ENCODE results near the gene CAPN5. TPM values are rescaled to one million over a fixed set of nuclear protein-coding genes. Genes with fewer than 3 reads are reported as not detected.

Gene CAPN5
- total RNA-seq, 1 donor: 1.4 TPM

- Histone ChIP-seq H3K9me3 (ENCODE audit: low read depth, low read length) (no peaks in the 10 kb centered on the region), H3K27me3 (ENCODE audit: insufficient read depth, low read length) (no peaks in the 10 kb centered on the region), H3K4me1 (ENCODE audit: insufficient read depth, low read length) (no peaks in the 10 kb centered on the region), H3K4me3 (ENCODE audit: low read length) (no peak overlapping the region)
Measured at GRCh38 chr11:77118086-77118485, 51.3 kb downstream of the CAPN5 start.

GRCh38 chr11:77118971-77119370 is 52.2 kb downstream of the CAPN5 start:
- no peaks in the 10 kb centered on the region for H3K27me3 ChIP-seq (ENCODE audit: insufficient read depth, low read length)
- no peaks in the 10 kb centered on the region for H3K9me3 ChIP-seq (ENCODE audit: low read depth, low read length)
- no peak overlapping the region for H3K4me3 ChIP-seq (ENCODE audit: low read length)
- H3K4me1 ChIP-seq (ENCODE audit: insufficient read depth, low read length): no peaks in the 10 kb centered on the region

GRCh38 chr11:77119531-77119936 is 52.8 kb downstream of the CAPN5 start:
- Histone ChIP-seq H3K27me3 (ENCODE audit: insufficient read depth, low read length) (no peaks in the 10 kb centered on the region), H3K9me3 (ENCODE audit: low read depth, low read length) (no peaks in the 10 kb centered on the region), H3K4me1 (ENCODE audit: insufficient read depth, low read length) (no peaks in the 10 kb centered on the region), H3K4me3 (ENCODE audit: low read length) (no peak overlapping the region)

- Histone ChIP-seq H3K27me3 (ENCODE audit: insufficient read depth, low read length) (no peaks in the 10 kb centered on the region), H3K4me3 (ENCODE audit: low read length) (no peak overlapping the region), H3K9me3 (ENCODE audit: low read depth, low read length) (no peaks in the 10 kb centered on the region), H3K4me1 (ENCODE audit: insufficient read depth, low read length) (no peaks in the 10 kb centered on the region)
Measured at GRCh38 chr11:77120571-77120970, 53.8 kb downstream of the CAPN5 start.

- Histone ChIP-seq H3K4me1 (ENCODE audit: insufficient read depth, low read length) (no peaks in the 10 kb centered on the region), H3K27me3 (ENCODE audit: insufficient read depth, low read length) (no peaks in the 10 kb centered on the region), H3K9me3 (ENCODE audit: low read depth, low read length) (no peaks in the 10 kb centered on the region), H3K4me3 (ENCODE audit: low read length) (no peak overlapping the region)
Measured at GRCh38 chr11:77121096-77121640, 54.4 kb downstream of the CAPN5 start.

DNA sequence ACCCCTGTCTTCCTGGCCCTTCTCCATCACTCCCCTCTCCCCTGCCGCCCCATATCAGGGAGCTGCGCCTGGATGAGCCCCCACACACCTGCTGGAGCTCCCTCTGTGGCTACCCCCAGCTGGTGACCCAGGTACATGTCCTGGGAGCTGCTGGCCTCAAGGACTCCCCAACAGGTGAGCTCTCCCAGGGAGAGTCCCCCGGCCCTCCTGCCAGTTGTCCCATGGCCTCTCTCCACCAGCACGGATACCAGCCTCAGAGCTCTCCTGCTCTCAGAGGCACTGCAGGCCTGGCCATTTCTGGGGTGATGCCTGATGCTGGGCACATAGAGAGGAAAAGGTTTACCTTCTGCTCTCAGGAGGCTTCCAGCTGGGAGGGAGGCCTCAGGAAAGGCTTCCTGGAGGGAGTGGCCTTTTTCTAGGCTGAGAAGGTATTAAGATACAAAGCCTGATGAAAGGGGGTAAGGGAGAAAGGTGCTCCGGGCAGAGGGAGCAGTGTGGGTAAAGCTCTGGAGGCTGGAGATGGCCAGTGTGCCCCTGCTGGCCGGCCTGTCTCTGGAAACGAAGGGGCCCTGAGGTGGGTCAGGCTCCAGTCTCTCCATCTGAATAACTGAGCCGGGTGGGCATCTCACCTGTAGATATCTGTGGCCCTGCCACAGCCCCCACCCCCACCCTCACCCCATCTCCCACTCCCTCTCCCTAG is 55.3 kb downstream of the CAPN5 start:
- Histone ChIP-seq H3K27me3 (ENCODE audit: insufficient read depth, low read length) (no peaks in the 10 kb centered on the region), H3K4me3 (ENCODE audit: low read length) (no peak overlapping the region), H3K9me3 (ENCODE audit: low read depth, low read length) (no peaks in the 10 kb centered on the region), H3K4me1 (ENCODE audit: insufficient read depth, low read length) (peaks cover 4% of the 10 kb centered on the region)

- H3K27me3 ChIP-seq (ENCODE audit: insufficient read depth, low read length): no peaks in the 10 kb centered on the region
- no peak overlapping the region for H3K4me3 ChIP-seq (ENCODE audit: low read length)
Measured at GRCh38 chr11:77122576-77123212, 55.9 kb downstream of the CAPN5 start.

GRCh38 chr11:77123591-77123990 is 56.8 kb downstream of the CAPN5 start:
- H3K4me3 ChIP-seq (ENCODE audit: low read length): no peak overlapping the region
- H3K9me3 ChIP-seq (ENCODE audit: low read depth, low read length): no peaks in the 10 kb centered on the region
- H3K27me3 ChIP-seq (ENCODE audit: insufficient read depth, low read length): no peaks in the 10 kb centered on the region
- H3K4me1 ChIP-seq (ENCODE audit: insufficient read depth, low read length): peaks cover 11% of the 10 kb centered on the region

More at GRCh38 chr11:77122576-77123212, 55.9 kb downstream of the CAPN5 start:
- Histone ChIP-seq H3K9me3 (ENCODE audit: low read depth, low read length) (no peaks in the 10 kb centered on the region), H3K4me1 (ENCODE audit: insufficient read depth, low read length) (peaks cover 10% of the 10 kb centered on the region)

GRCh38 chr11:77124041-77124440 is 57.3 kb downstream of the CAPN5 start:
- H3K4me1 ChIP-seq (ENCODE audit: insufficient read depth, low read length): peaks cover 11% of the 10 kb centered on the region
- H3K27me3 ChIP-seq (ENCODE audit: insufficient read depth, low read length): no peaks in the 10 kb centered on the region
- no peak overlapping the region for H3K4me3 ChIP-seq (ENCODE audit: low read length)
- no peaks in the 10 kb centered on the region for H3K9me3 ChIP-seq (ENCODE audit: low read depth, low read length)

DNA sequence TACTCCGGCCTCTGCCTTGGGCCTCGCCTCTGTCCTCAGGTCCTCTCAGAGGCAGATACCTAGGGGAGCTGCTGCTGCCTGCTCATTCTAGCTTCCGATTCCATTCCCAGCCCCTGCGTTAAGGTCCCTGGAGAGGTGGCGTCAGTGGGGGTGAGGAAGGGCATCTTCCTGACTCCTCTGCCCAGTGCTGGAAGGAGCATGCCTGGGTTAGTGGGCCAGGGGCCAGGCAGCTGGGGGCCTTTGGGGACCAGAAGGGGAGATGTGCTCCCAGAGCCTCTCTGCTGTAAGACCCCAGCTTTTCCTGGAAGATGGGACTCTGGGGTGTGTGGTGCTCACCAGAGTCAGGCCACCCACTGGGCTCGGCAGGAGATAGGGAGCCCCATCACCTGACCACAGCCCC is 57.7 kb downstream of the CAPN5 start:
- no peak overlapping the region for H3K4me3 ChIP-seq (ENCODE audit: low read length)
- H3K4me1 ChIP-seq (ENCODE audit: insufficient read depth, low read length): peaks cover 11% of the 10 kb centered on the region
- H3K9me3 ChIP-seq (ENCODE audit: low read depth, low read length): no peaks in the 10 kb centered on the region
- no peaks in the 10 kb centered on the region for H3K27me3 ChIP-seq (ENCODE audit: insufficient read depth, low read length)

- no peaks in the 10 kb centered on the region for H3K9me3 ChIP-seq (ENCODE audit: low read depth, low read length)
Measured at GRCh38 chr11:77125191-77125590, 58.4 kb downstream of the CAPN5 start.

GRCh38 chr11:77125695-77126094 is 58.9 kb downstream of the CAPN5 start:
- Histone ChIP-seq H3K4me1 (ENCODE audit: insufficient read depth, low read length) (peaks cover 11% of the 10 kb centered on the region), H3K4me3 (ENCODE audit: low read length) (no peak overlapping the region)

More at GRCh38 chr11:77125191-77125590, 58.4 kb downstream of the CAPN5 start:
- H3K4me1 ChIP-seq (ENCODE audit: insufficient read depth, low read length): peaks cover 11% of the 10 kb centered on the region
- no peak overlapping the region for H3K4me3 ChIP-seq (ENCODE audit: low read length)
- no peaks in the 10 kb centered on the region for H3K27me3 ChIP-seq (ENCODE audit: insufficient read depth, low read length)

DNA sequence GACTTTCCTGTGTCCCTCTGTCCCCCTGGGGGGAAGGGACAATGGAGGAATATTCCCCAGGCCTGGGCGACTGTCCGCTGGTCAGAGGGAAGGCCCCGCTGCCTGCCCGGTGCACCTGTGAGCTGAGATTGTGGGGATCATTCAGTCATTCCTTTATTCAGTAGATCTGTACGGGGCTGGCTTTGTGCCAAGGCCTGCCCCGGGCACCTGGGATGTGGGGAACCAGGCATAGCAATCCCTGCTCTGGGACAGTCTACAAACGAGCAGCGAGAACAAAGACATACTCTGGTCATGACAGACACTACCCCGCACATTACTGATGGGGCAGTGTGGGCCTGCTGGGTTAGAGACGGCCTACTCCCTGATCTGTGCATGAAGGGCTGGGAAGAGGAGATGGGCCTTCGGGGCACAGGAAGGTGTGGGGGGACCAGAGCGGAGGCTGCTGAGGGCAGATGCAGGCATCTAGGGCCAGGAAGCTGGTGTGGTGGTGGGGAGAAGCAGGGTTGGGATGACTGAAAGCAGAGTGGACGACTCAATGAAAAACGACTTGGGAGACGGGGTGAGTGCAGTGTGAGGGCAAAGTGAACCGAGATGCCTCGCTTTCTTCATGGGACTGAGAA is 59.5 kb downstream of the CAPN5 start:
- H3K4me1 ChIP-seq (ENCODE audit: insufficient read depth, low read length): peaks cover 11% of the 10 kb centered on the region
- H3K9me3 ChIP-seq (ENCODE audit: low read depth, low read length): no peaks in the 10 kb centered on the region
- no peaks in the 10 kb centered on the region for H3K27me3 ChIP-seq (ENCODE audit: insufficient read depth, low read length)
- no peak overlapping the region for H3K4me3 ChIP-seq (ENCODE audit: low read length)

More at GRCh38 chr11:77125695-77126094, 58.9 kb downstream of the CAPN5 start:
- H3K9me3 ChIP-seq (ENCODE audit: low read depth, low read length): no peaks in the 10 kb centered on the region
- H3K27me3 ChIP-seq (ENCODE audit: insufficient read depth, low read length): no peaks in the 10 kb centered on the region

DNA sequence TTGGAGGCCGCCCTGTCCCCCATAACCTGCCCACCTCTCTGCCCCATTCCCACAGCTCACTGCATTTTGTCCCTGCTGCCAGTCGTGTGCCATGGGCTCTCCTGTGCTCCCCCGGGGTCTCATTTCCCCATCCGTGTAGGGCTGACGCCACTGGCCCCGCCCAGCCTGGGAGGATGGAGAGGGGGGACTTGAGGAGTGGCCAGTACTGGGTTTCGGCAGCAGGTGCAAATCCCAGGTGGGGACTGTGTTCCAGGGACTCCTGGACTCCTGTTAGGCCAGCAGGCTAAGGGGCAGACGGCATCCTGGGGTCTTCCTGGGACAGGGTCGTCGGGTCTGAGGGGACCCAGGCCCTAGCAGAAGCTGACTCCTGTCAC is 60.1 kb downstream of the CAPN5 start:
- H3K4me3 ChIP-seq (ENCODE audit: low read length): no peak overlapping the region

DNA sequence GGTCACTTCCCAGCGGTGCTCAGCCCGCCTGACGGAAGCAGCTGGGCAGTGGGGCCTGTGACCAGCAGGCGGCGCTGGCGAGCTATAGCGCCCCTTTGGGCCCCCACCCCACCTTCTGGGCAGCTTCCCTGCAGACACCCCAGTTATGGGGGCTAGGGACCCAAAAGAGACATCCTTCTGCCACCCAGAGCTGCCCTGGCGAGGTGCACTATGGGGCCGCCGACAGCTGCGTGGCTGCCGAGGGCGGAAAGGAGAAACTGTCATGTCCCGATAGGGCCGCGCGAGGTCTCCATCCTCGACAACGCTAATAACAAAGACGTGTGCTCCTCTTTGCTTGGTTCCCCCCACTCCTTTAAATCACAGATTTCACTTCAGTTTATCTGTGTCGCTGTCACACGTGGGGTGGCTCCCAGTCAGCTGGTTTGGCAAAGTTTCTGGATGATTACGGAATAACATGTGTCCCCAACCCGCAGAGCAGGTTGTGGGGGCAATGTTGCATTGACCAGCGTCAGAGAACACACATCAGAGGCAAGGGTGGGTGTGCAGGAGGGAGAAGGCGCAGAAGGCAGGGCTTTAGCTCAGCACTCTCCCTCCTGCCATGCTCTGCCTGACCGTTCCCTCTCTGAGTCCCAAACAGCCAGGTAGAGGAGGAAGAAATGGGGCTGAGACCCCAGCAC is 60.6 kb downstream of the CAPN5 start:
- peaks cover 11% of the 10 kb centered on the region for H3K4me1 ChIP-seq (ENCODE audit: insufficient read depth, low read length)
- no peak overlapping the region for H3K4me3 ChIP-seq (ENCODE audit: low read length)
- H3K9me3 ChIP-seq (ENCODE audit: low read depth, low read length): no peaks in the 10 kb centered on the region
- H3K27me3 ChIP-seq (ENCODE audit: insufficient read depth, low read length): no peaks in the 10 kb centered on the region

More for the DNA sequence above, 60.1 kb downstream of the CAPN5 start:
- peaks cover 11% of the 10 kb centered on the region for H3K4me1 ChIP-seq (ENCODE audit: insufficient read depth, low read length)
- H3K27me3 ChIP-seq (ENCODE audit: insufficient read depth, low read length): no peaks in the 10 kb centered on the region
- no peaks in the 10 kb centered on the region for H3K9me3 ChIP-seq (ENCODE audit: low read depth, low read length)
